HK-2 (cell line): ENCODE data around the gene KRTAP4-11.
"Not testable (repeated sequence)": the region's sequence is repeated elsewhere in the genome, so short reads cannot be mapped to it uniquely, and the experiment has no call there.

Experiments
- DNase-seq: peaks from one replicate; pipeline ENCODE4 v3.0.0-alpha.2; 2018; ENCODE audit not compliant: unreplicated experiment

The KRTAP4-11 gene

GRCh38 chr17:41084100-41084856, 33.9 kb downstream of the KRTAP4-11 start, which contains the start of gene KRTAP4-7:
TSS of gene KRTAP4-7 (plus strand) at chr17:41084150. CDS start at chr17:41084207, 57 bp downstream.
- not testable (repeated sequence) for DNase-seq

- not testable (repeated sequence) for DNase-seq
These were observed 34.7 kb downstream of the KRTAP4-11 start for GRCh38 chr17:41083427-41083826.

- DNase-seq: no peak
These were observed 35.5 kb downstream of the KRTAP4-11 start for GRCh38 chr17:41082626-41083025.

DNA sequence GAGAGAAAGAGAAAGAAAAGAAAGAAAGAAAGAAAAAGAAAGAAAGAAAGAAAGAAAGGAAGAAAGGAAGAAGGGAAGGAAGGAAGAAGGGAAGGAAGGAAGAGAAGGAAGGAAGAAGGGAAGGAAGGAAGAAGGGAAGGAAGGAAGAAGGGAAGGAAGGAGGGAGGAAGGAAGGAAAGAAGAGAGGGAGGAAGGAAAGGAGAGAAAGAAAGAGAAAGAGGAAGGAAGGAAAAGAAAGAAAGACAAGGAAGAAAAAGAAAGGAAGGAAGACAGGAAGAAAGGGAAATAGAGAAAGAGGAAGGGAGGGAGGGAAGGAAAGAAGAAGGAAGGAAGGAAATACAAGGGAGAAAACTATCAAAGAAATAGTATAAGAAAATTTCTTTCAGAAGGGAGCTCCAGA, 41.4 kb downstream of the KRTAP4-11 start:
- no peak for DNase-seq

DNA sequence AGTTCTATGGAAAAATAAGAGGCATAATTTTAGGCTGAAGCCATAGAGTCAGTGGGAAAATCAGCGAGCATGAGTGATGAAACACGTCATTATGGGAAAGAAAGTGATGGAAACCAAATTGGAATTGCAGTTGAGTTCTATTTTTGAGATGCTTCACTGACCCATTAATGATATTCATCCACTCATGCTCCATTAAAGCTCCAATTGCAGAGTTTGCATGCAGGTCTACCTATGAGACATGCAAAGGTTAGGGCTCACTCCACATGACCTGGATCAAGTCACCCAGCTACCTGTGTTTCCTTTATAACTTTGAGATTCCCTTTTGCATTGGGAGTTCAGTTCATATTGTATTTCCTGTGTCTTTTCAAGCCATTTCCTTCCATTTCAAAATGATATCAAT, 44.5 kb downstream of the KRTAP4-11 start:
- no peak for DNase-seq

DNA sequence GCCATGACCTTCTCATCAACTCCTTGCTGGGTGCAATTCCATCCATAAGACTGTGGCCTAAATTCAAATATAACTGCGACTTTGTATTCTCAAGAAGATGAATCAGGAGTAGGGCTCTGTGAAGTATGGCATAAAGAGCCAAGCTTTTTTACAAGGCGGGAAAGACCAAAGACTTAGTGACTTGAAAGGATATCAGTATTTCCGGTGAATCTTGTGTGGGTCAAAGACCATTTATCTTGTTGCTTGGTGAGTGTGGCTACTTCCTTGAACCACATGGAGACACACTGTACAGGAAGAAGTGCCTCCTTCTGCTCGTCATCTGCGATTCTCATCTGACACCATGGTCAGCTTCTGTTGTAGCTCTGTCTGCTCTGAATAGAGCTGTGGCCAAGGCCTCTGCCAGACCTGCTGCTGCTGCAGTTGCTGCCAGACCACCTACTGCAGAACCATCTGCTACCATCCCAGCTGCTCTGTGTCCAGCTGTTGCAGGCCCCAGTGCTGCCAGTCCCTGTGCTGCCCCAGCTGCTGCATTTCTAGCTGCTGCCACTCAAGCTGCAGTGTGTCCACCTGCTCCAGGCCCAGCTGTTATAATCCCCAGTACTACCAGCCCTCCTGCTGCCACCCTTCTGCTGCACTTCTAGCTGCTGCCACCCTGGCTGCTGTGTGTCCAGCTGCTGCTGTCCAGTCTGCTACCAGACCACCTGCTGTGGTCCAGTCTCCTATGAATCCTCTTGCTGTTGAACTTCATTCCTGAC, 46.4 kb downstream of the KRTAP4-11 start:
- DNase-seq: no peak

GRCh38 chr17:41069031-41069430, 49.1 kb downstream of the KRTAP4-11 start:
- no peak for DNase-seq

DNA sequence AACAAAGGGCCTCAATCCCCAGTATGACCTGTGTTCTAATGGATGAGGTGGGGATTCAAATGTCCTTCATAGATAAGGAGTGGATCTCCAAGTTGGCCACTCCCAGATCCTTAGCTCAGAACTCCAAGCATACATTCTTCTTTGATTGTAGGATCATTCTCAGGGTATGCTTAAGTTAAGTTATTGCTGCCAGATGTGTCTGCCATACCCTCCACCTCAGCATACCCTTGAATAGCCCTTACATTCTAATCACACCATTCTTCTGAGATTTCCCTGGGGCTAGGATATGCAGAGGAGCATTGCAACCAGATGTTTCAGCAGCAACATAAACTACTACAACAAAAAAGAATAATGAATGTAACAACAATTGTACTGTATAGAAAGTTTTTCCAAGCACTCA, 50.9 kb downstream of the KRTAP4-11 start:
- DNase-seq: no peak
